ENCODE measurements around the gene DCXR.

DCXR gene

GRCh38 chr17:82037092-82037888, at the start of gene DCXR:
Gene DCXR, minus strand, starts transcription at chr17:82037697. Its CDS starts 15 bp downstream, at chr17:82037682.
- in situ Hi-C loops (cut with HindIII; ENCODE audit: low pct_unique_long_range_greater_than_20kb, low sequenced_read_pairs), result no loop called here

GRCh38 chr17:82085931-82086764, 48.7 kb upstream of the DCXR start:
- TF ChIP-seq JUND (IDR thresholded peaks at IDR 0.05; ENCODE audit: low read depth), result no peak
- DNase-seq (ENCODE audit: low read depth in 1 of 2, low spot score in 1 of 2), result no peak
- in situ Hi-C loops (cut with HindIII; ENCODE audit: low pct_unique_long_range_greater_than_20kb, low sequenced_read_pairs), result no loop called here

More at GRCh38 chr17:82037092-82037888, at the start of gene DCXR:
- peak; percentile 99 for DNase-seq (ENCODE audit: low read depth in 1 of 2, low spot score in 1 of 2)
- TF ChIP-seq JUND (IDR thresholded peaks at IDR 0.05; ENCODE audit: low read depth), result no peak

GRCh38 chr17:82085031-82085861, 47.7 kb upstream of the DCXR start:
- in situ Hi-C loops (cut with HindIII; ENCODE audit: low pct_unique_long_range_greater_than_20kb, low sequenced_read_pairs), result no loop called here
- no peak for TF ChIP-seq JUND (IDR thresholded peaks at IDR 0.05; ENCODE audit: low read depth)
- DNase-seq (ENCODE audit: low read depth in 1 of 2, low spot score in 1 of 2), result no peak

GRCh38 chr17:82084373-82085030, 47.0 kb upstream of the DCXR start:
- TF ChIP-seq JUND (IDR thresholded peaks at IDR 0.05; ENCODE audit: low read depth), result no peak
- DNase-seq (ENCODE audit: low read depth in 1 of 2, low spot score in 1 of 2), result no peak

GRCh38 chr17:82083533-82084359, 46.2 kb upstream of the DCXR start:
- TF ChIP-seq JUND (IDR thresholded peaks at IDR 0.05; ENCODE audit: low read depth), result no peak
- in situ Hi-C loops (cut with HindIII; ENCODE audit: low pct_unique_long_range_greater_than_20kb, low sequenced_read_pairs), result no loop called here
- no peak for DNase-seq (ENCODE audit: low read depth in 1 of 2, low spot score in 1 of 2)

More at GRCh38 chr17:82084373-82085030, 47.0 kb upstream of the DCXR start:
- in situ Hi-C loops (cut with HindIII; ENCODE audit: low pct_unique_long_range_greater_than_20kb, low sequenced_read_pairs), result no loop called here

GRCh38 chr17:82083009-82083408, 45.5 kb upstream of the DCXR start:
- TF ChIP-seq JUND (IDR thresholded peaks at IDR 0.05; ENCODE audit: low read depth), result no peak
- in situ Hi-C loops (cut with HindIII; ENCODE audit: low pct_unique_long_range_greater_than_20kb, low sequenced_read_pairs), result no loop called here

GRCh38 chr17:82082456-82082855, 45.0 kb upstream of the DCXR start:
- no peak for DNase-seq (ENCODE audit: low read depth in 1 of 2, low spot score in 1 of 2)
- in situ Hi-C loops (cut with HindIII; ENCODE audit: low pct_unique_long_range_greater_than_20kb, low sequenced_read_pairs), result no loop called here
- no peak for TF ChIP-seq JUND (IDR thresholded peaks at IDR 0.05; ENCODE audit: low read depth)

More at GRCh38 chr17:82083009-82083408, 45.5 kb upstream of the DCXR start:
- no peak for DNase-seq (ENCODE audit: low read depth in 1 of 2, low spot score in 1 of 2)

- no peak for DNase-seq (ENCODE audit: low read depth in 1 of 2, low spot score in 1 of 2)
- no peak for TF ChIP-seq JUND (IDR thresholded peaks at IDR 0.05; ENCODE audit: low read depth)
- in situ Hi-C loops (cut with HindIII; ENCODE audit: low pct_unique_long_range_greater_than_20kb, low sequenced_read_pairs), result no loop called here
These were observed 44.5 kb upstream of the DCXR start for GRCh38 chr17:82081966-82082365.

- in situ Hi-C loops (cut with HindIII; ENCODE audit: low pct_unique_long_range_greater_than_20kb, low sequenced_read_pairs), result no loop called here
- no peak for TF ChIP-seq JUND (IDR thresholded peaks at IDR 0.05; ENCODE audit: low read depth)
- DNase-seq (ENCODE audit: low read depth in 1 of 2, low spot score in 1 of 2), result no peak
These were observed 44.0 kb upstream of the DCXR start for GRCh38 chr17:82081546-82081945.

GRCh38 chr17:82080789-82081464, 43.4 kb upstream of the DCXR start:
- no peak for TF ChIP-seq JUND (IDR thresholded peaks at IDR 0.05; ENCODE audit: low read depth)
- DNase-seq (ENCODE audit: low read depth in 1 of 2, low spot score in 1 of 2), result no peak
- in situ Hi-C loops (cut with HindIII; ENCODE audit: low pct_unique_long_range_greater_than_20kb, low sequenced_read_pairs), result no loop called here
